GM13977 (cell line): Measurements from ENCODE around the gene ECI1.

Experiments
- DNase-seq: peaks from one replicate; pipeline ENCODE4 v3.0.0; 2012; ENCODE audit warnings: low spot score
- in situ Hi-C: fragments of 300-500 bp; cut with MboI; formaldehyde crosslinking; loops from one replicate; pipeline ENCODE4 v1.12.0; 2022; ENCODE audit warnings: low sequenced_read_pairs, low pct_unique_long_range_greater_than_20kb, mixed read lengths, inconsistent platforms; ENCODE audit not compliant: unreplicated experiment
- TF ChIP-seq, protein P1 (sequence below): IDR thresholded peaks from 2 replicates; pipeline ENCODE4 v1.5.1; 2012; ENCODE audit warnings: mild to moderate bottlenecking, control low read depth; ENCODE audit not compliant: insufficient read depth; ENCODE audit errors: extremely low read depth, missing control alignments

ECI1 gene

DNA sequence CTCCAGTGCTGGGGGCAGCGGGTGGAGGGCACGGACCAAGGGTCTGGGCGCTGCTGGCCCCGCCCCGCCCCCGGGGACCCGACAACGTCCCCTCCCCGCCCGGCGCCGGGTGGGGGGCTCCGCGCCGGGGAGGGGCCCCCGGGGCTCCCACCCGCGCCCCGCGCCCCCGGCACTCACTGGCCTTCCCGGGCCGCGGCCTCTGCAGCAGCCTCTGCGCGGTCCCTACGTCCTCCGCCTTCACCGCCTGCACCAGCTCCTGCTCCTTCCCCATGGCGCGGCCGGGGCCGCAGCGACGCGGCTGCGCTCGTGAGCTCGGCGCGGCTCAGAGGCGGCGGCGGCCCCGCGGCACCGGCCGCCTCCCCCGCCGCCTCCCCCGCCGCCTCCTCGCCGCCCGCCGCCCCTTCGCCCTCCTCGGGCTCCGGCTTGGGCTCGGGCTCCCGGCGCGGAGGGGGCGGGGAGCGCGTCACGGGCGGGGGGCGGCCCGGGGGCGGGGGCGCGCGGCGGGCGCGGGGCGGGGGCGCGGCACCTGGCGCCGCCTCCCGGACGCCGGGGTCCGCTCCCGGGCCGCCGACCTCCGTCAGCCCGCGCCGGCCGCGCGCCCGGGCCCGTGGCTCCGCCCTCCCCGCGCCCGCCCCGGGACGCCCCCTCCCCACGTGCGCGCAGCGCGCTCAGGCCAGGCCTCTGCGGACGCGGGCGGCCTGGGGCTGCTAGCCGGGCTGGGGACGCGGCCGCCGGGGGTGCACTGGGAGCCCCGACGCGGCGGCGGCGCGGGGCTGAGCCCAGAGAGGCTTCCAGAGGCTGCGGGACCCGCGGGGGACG is 55.0 kb downstream of the ECI1 start, which contains the start of gene CASKIN1:
Gene CASKIN1, minus strand, starts transcription at position 444 of the 819 bp plus-strand sequence. Its CDS starts 173 bp downstream, at position 271.
- TF ChIP-seq, protein P1, sequence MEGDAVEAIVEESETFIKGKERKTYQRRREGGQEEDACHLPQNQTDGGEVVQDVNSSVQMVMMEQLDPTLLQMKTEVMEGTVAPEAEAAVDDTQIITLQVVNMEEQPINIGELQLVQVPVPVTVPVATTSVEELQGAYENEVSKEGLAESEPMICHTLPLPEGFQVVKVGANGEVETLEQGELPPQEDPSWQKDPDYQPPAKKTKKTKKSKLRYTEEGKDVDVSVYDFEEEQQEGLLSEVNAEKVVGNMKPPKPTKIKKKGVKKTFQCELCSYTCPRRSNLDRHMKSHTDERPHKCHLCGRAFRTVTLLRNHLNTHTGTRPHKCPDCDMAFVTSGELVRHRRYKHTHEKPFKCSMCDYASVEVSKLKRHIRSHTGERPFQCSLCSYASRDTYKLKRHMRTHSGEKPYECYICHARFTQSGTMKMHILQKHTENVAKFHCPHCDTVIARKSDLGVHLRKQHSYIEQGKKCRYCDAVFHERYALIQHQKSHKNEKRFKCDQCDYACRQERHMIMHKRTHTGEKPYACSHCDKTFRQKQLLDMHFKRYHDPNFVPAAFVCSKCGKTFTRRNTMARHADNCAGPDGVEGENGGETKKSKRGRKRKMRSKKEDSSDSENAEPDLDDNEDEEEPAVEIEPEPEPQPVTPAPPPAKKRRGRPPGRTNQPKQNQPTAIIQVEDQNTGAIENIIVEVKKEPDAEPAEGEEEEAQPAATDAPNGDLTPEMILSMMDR: no peak
- in situ Hi-C loops: no loop called here
- DNase-seq: peak; percentile 68

DNA sequence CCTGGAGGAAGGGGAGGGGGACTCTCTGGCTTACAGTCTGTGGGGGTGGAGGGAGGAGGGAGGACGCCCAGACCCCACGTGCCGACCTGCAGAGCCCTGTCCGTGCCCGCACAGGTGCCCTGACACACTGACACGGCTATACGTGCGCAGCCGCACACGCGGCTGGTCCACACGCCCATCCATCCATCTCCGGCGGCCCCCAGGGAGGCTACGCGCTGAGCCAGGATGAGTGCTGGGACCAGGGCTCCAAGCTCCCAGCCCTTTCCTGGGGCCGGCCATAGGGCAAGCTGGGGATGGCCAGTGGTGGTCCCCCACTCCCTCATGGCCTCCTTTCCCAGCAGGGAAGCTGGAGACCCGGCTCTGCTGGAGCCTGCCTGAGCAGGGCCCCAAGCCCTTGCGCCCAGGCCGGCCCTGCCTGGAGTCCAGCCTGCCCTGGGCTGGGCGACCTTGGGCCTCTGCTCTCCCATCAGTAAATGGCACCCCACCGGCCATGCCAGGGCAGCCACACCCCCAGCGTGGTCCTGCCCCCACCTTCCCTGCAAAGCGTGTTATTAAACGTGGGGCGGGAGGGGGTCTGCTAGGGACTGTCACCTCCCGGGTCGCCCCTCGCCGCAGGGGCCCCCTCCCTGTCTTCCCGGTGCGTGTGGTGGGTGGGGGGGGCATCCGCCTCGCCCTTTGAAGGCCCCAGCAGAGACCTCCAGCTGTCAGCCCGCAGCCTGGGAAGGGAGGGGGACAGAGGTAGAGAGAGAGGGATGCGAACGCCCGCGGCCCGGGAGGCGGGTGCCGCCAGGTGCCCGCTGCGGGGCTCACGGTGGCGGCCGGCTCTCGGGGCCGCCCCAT is 55.8 kb downstream of the ECI1 start:
- TF ChIP-seq, protein P1: no peak
- in situ Hi-C loops: no loop called here
- no peak for DNase-seq

DNA sequence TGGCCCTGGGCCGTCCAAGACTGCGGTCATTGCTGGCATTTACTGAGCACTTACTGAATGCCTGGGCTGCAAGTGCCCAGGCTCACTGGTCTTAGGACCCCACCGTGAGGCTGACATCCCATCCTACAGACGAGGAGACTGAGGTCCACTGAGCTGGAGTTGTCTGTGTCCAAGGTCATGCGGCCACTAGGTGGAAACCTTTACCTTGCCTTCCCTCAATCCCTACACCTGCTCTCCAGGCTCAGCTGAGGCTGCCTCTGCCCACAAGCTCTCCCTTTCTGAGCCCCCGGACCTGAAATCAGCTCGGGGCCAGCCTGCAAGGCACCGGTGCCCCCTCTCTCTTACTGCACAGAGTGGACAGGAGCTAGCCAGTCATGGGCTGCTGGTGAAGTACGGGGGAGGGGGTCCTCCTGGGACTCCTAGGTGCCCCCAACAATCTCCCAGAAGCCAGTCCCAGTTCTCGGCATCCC is 56.5 kb downstream of the ECI1 start:
- peak; percentile 80 for DNase-seq
- TF ChIP-seq, protein P1: peak; percentile 65
- in situ Hi-C loops: no loop called here

DNA sequence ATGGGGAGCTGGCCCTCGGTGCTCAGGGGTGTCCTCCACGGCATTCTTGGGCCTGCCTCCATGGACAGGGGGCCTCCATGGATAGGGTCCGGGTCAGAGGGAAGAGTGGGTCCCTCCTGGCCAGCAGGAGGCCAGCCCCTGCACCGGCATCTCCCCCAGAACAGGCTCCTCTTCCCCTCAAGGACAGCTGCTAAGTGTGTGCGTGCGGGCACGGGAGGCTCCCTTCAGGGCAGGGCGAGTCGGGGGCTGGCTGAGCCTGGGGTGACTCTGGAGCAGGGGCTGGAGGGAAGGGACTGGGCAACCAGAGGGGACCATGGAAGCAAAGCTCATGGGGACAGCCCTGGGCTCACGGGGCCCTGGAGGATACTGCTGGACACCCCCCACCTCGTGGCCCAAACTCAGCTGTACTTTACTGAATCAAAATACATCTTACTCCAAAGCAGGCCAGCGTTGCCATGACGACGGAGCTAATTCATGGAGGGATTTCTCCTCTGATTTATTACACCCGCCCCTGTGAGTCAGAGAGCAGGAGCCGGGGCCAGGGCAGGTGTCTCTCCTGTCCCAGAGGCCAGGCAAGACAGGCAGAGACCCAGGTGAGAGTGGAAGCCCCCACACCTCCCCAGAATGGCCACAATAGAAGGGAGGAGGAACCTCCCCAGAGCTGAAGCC is 57.1 kb downstream of the ECI1 start:
- no peak for DNase-seq
- TF ChIP-seq, protein P1: no peak
- in situ Hi-C loops: no loop called here

DNA sequence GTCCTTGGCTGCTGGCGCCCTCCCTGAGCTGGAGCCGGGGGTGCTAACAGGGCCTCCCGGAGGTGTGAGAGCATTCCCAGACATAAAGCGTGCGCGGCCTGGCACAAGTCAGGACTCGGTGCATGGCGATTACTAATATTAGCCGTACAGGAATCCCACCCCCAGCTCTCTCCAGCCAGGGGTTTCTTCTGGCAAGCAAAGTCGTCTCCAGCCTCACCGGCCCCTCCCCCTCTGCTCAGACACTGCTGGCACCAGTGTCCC is 60.0 kb downstream of the ECI1 start:
- DNase-seq: no peak
- in situ Hi-C loops: no loop called here
- TF ChIP-seq, protein P1: no peak
